Spleen (tissue), 11 donors: ENCODE results near the gene OR4S2. TPM values are rescaled to one million over a fixed set of nuclear protein-coding genes. Genes with fewer than 3 reads are reported as not detected.

Experiments
- DNase-seq: peaks from one replicate; pipeline ENCODE4 v3.0.0-alpha.2; 2020
- H3K27ac ChIP-seq, 8 donors: fragments of 200-600 bp; sonication (generic) in 7 of 8; 1 replicate in 4 of 8; 2 replicates in 4 of 8; pipeline versions ENCODE4 v1.5.0 to v1.8.0; 2016 to 2021; ENCODE audit warnings: inconsistent platforms in 4 of 8, mild to moderate bottlenecking in 4 of 8, moderate library complexity in 1 of 8
- H3K27me3 ChIP-seq, 7 donors: fragments of 200-600 bp; sonication (generic) in 6 of 7; replicated peaks in 1 of 7; 1 replicate in 4 of 7; 2 replicates in 3 of 7; pipeline versions ENCODE4 v1.5.0 to v1.8.0; 2016 to 2021; ENCODE audit warnings: inconsistent platforms in 3 of 7, mild to moderate bottlenecking in 1 of 7
- H3K36me3 ChIP-seq, 6 donors: fragments of 200-600 bp; sonication (generic) in 5 of 6; 1 replicate in 4 of 6; 2 replicates in 2 of 6; pipeline versions ENCODE4 v1.5.0 to v1.8.0; 2016 to 2021; ENCODE audit warnings: inconsistent platforms in 2 of 6
- H3K4me1 ChIP-seq, 6 donors: fragments of 200-600 bp; sonication (generic) in 5 of 6; 1 replicate in 3 of 6; 2 replicates in 3 of 6; pipeline versions ENCODE4 v1.5.0 to v1.8.0; 2016 to 2021; ENCODE audit warnings: inconsistent platforms in 3 of 6
- H3K4me3 ChIP-seq, 8 donors: fragments of 200-600 bp; sonication (generic) in 7 of 8; 1 replicate in 4 of 8; 2 replicates in 4 of 8; pipeline versions ENCODE4 v1.5.0 to v1.8.0; 2016 to 2021; ENCODE audit warnings: inconsistent platforms in 4 of 8, mild to moderate bottlenecking in 4 of 8, moderate library complexity in 2 of 8
- H3K9me3 ChIP-seq, 8 donors: fragments of 200-600 bp; sonication (generic) in 7 of 8; 1 replicate in 4 of 8; 2 replicates in 4 of 8; pipeline versions ENCODE4 v1.5.0 to v1.8.0; 2016 to 2021; ENCODE audit warnings: inconsistent platforms in 4 of 8
- CTCF ChIP-seq, 11 experiments: fragments of 200-600 bp in 7 of 11; fragments of 450-650 bp in 4 of 11; sonication (generic) in 4 of 11; IDR thresholded peaks in 8 of 11; conservative IDR thresholded peaks in 3 of 11; 1 replicate in 7 of 11; 2 replicates in 4 of 11; pipeline versions ENCODE4 v1.4.0 to v1.8.0; 2016 to 2021; ENCODE audit warnings: antibody characterized with exemption in 11 of 11, inconsistent platforms in 4 of 11, mild to moderate bottlenecking in 1 of 11
- POLR2A ChIP-seq, 3 donors: fragments of 450-650 bp; IDR thresholded peaks; one replicate each; pipeline ENCODE4 v1.5.1; 2017; ENCODE audit warnings: antibody characterized with exemption in 3 of 3, mild to moderate bottlenecking in 1 of 3
- POLR2AphosphoS5 ChIP-seq, 3 donors: sonication (generic); formaldehyde crosslinking; IDR thresholded peaks; one replicate each; pipeline ENCODE4 v1.5.1; 2017; ENCODE audit warnings: antibody characterized with exemption in 3 of 3
- WGBS, 5 donors: extraction: QIAGEN DNeasy Blood & Tissue Kit in 3 of 5; methylation state at CpG; one replicate each; pipeline versions ENCODE4 v1.1.5 to v1.1.7; 2013 to 2018; 5-methylcytosine and 5-hydroxymethylcytosine counted together
- intact Hi-C: fragments of 100-400 bp; cut with DNase I; formaldehyde crosslinking; loops from one replicate; pipeline ENCODE4 v1.15.0; 2023; ENCODE audit warnings: low total_unique reads
- polyA plus RNA-seq, 3 donors: library from polyadenylated mRNA; stranded (reverse); fragments of 200-250 nt; gene quantifications; one replicate each; pipeline ENCODE4 v1.2.1, GENCODE V29; 2013
- total RNA-seq, 7 donors: library from RNA; depleted of rRNA in 3 of 7; stranded (reverse); fragments of >200 nt in 3 of 7; fragmentation: NEBNext Ultra II Directional in 4 of 7; extraction: Animal tissue kit (Norgen Biotek cat#: 25700) in 4 of 7; gene quantifications; one replicate each; pipeline versions ENCODE4 v1.1.0 to v1.2.1, GENCODE V29; 2016 to 2021
- donor health status: healthy with polysubstance abuse.
- donor health status: DM: no; HTN: no; CAD: no; lungs with moderate emphysema.
- donor health status: DM: no; HTN: no; CAD: no.
- donor health status: Bipolar disorder and iron deficiency.
- donor health status: healthy.
- donor health status: DM: no; HTN: no; CAD: no.
- donor health status: DM: yes; HTN: yes; CAD: no.

Gene OR4S2
- total and polyA plus RNA-seq, 10 donors, result not detected

- H3K4me3 ChIP-seq, result no peak overlapping the region
- H3K27ac ChIP-seq, result no peak overlapping the region
- intact Hi-C loops, result no loop called here
- TF ChIP-seq POLR2AphosphoS5 (IDR thresholded peaks at IDR 0.05), result no peak
- WGBS, 5 donors, result 50 to 73% (median 67%) methylated on average over 1 of the region's 1 CpG
- no peaks in the 10 kb centered on the region for H3K4me1 ChIP-seq
- H3K36me3 ChIP-seq, result no peaks in the 10 kb centered on the region
- no peaks in the 10 kb centered on the region for H3K27me3 ChIP-seq
- no peak for DNase-seq
- H3K9me3 ChIP-seq, result peaks cover 0 to 32% (median 0%) of the 10 kb centered on the region in 8 donors
Measured at GRCh38 chr11:55652560-55652959, 4.4 kb downstream of the OR4S2 start.

- no peak for DNase-seq
- Histone ChIP-seq H3K4me1 (no peaks in the 10 kb centered on the region), H3K27me3 (no peaks in the 10 kb centered on the region), H3K27ac (no peak overlapping the region), H3K36me3 (no peaks in the 10 kb centered on the region), H3K9me3 (peaks cover 0 to 32% (median 0%) of the 10 kb centered on the region in 8 donors), H3K4me3 (no peak overlapping the region)
- TF ChIP-seq CTCF (IDR thresholded peaks at IDR 0.05 in 8 of 11, conservative IDR thresholded peaks at IDR 0.05 in 3 of 11) (no peak), POLR2A (IDR thresholded peaks at IDR 0.05) (no peak), POLR2AphosphoS5 (IDR thresholded peaks at IDR 0.05) (no peak)
- intact Hi-C loops, result no loop called here
Measured at GRCh38 chr11:55655096-55655495, 7.0 kb downstream of the OR4S2 start.

GRCh38 chr11:55658031-55658573 is 10.0 kb downstream of the OR4S2 start:
- H3K4me1 ChIP-seq, result no peaks in the 10 kb centered on the region
- H3K9me3 ChIP-seq, result peaks cover 0 to 23% (median 0%) of the 10 kb centered on the region in 8 donors
- 70 to 83% (median 72%) methylated on average over 2 of the region's 2 CpGs for WGBS, 5 donors
- TF ChIP-seq POLR2A (IDR thresholded peaks at IDR 0.05) (no peak), POLR2AphosphoS5 (IDR thresholded peaks at IDR 0.05) (no peak), CTCF (IDR thresholded peaks at IDR 0.05 in 8 of 11, conservative IDR thresholded peaks at IDR 0.05 in 3 of 11) (no peak)
- H3K27ac ChIP-seq, result no peak overlapping the region
- DNase-seq, result no peak
- no peak overlapping the region for H3K4me3 ChIP-seq
- no peaks in the 10 kb centered on the region for H3K36me3 ChIP-seq
- H3K27me3 ChIP-seq, result no peaks in the 10 kb centered on the region
- intact Hi-C loops, result no loop called here

- Histone ChIP-seq H3K27ac (no peak overlapping the region), H3K4me3 (no peak overlapping the region), H3K4me1 (no peaks in the 10 kb centered on the region), H3K27me3 (no peaks in the 10 kb centered on the region), H3K9me3 (peaks cover 0 to 20% (median 0%) of the 10 kb centered on the region in 8 donors), H3K36me3 (no peaks in the 10 kb centered on the region)
- WGBS, 5 donors, result 37 to 71% (median 52%) methylated on average over 1 of the region's 1 CpG
- no peak for DNase-seq
- TF ChIP-seq POLR2A (IDR thresholded peaks at IDR 0.05) (no peak), POLR2AphosphoS5 (IDR thresholded peaks at IDR 0.05) (no peak), CTCF (IDR thresholded peaks at IDR 0.05 in 8 of 11, conservative IDR thresholded peaks at IDR 0.05 in 3 of 11) (no peak)
- intact Hi-C loops, result no loop called here
Measured at GRCh38 chr11:55658608-55659007, 10.5 kb downstream of the OR4S2 start.

- intact Hi-C loops, result no loop called here
- no peaks in the 10 kb centered on the region for H3K27me3 ChIP-seq
- H3K4me1 ChIP-seq, result no peaks in the 10 kb centered on the region
- H3K36me3 ChIP-seq, result no peaks in the 10 kb centered on the region
- peaks cover 0 to 18% (median 7%) of the 10 kb centered on the region in 8 donors for H3K9me3 ChIP-seq
- 69 to 84% (median 80%) methylated on average over 1 of the region's 1 CpG for WGBS, 5 donors
- H3K4me3 ChIP-seq, result no peak within 1 kb of the TSS
- H3K27ac ChIP-seq, result no peak within 1 kb of the TSS
- DNase-seq, result no peak
- TF ChIP-seq POLR2AphosphoS5 (IDR thresholded peaks at IDR 0.05), result no peak
- TF ChIP-seq CTCF (IDR thresholded peaks at IDR 0.05 in 8 of 11, conservative IDR thresholded peaks at IDR 0.05 in 3 of 11), result no peak
- no peak for TF ChIP-seq POLR2A (IDR thresholded peaks at IDR 0.05)
Measured at GRCh38 chr11:55661901-55662300, 13.8 kb downstream of the OR4S2 start, which contains the start of gene OR4C6. Gene OR4C6, plus strand, starts transcription at chr11:55662201. Its CDS starts 2,966 bp downstream, at chr11:55665167.
